MM.1S (cell line): Measurements from ENCODE around the gene TCOF1.

Source experiments
- EZH2 ChIP-seq: fragments of 300-600 bp; sonication (generic); optimal IDR thresholded peaks from 2 replicates; pipeline ENCODE3; 2017; ENCODE audit warnings: low read depth, mild to moderate bottlenecking, antibody characterized with exemption, low read length, mixed read lengths
- EZH2phosphoT487 ChIP-seq: fragments of 300-600 bp; sonication (generic); IDR thresholded peaks from 2 replicates; pipeline ENCODE4 v1.6.1; 2018; ENCODE audit warnings: antibody characterized with exemption, low read length
- TF ChIP-seq, protein P1 (sequence below): fragments of 300-600 bp; sonication (generic); IDR thresholded peaks from 2 replicates; pipeline ENCODE4 v1.5.1; 2016; ENCODE audit warnings: antibody characterized with exemption, low read length, mixed read lengths

DNA sequence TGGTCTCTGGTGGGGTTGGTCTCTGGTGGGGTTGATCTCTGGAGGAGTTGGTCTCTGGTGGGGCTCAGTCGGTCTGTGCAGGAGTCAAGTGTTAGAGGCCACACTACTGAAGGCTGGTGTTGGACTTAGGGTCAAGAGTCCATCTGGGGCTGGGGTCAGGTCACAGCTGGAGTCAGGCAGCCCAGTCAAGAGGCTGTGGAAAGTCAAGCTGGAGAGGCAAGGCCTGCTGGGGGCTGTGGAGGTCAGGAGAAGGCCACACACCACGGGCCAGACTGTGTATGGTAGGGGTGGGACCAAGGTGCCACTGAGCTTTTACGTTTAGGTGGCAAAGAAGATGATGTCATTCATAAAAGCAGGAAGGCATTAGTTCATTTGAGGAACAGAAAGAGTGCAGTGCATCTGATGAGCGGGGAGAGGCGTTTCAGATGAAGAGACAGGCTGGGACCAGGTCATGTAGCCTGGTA lies 71.9 kb downstream of the TCOF1 start:
- TF ChIP-seq, protein P1, sequence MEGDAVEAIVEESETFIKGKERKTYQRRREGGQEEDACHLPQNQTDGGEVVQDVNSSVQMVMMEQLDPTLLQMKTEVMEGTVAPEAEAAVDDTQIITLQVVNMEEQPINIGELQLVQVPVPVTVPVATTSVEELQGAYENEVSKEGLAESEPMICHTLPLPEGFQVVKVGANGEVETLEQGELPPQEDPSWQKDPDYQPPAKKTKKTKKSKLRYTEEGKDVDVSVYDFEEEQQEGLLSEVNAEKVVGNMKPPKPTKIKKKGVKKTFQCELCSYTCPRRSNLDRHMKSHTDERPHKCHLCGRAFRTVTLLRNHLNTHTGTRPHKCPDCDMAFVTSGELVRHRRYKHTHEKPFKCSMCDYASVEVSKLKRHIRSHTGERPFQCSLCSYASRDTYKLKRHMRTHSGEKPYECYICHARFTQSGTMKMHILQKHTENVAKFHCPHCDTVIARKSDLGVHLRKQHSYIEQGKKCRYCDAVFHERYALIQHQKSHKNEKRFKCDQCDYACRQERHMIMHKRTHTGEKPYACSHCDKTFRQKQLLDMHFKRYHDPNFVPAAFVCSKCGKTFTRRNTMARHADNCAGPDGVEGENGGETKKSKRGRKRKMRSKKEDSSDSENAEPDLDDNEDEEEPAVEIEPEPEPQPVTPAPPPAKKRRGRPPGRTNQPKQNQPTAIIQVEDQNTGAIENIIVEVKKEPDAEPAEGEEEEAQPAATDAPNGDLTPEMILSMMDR, result no peak
- TF ChIP-seq EZH2, result no peak
- no peak for TF ChIP-seq EZH2phosphoT487
